Endothelial cell of umbilical vein (primary cell): ENCODE data around the gene PTPRD. TPM values are rescaled to one million over a fixed set of nuclear protein-coding genes. Genes with fewer than 3 reads are reported as not detected.

Source experiments
- BruUV-seq: library from RNA; stranded (reverse); fragments of 400-500 nt; replicated peaks from 2 replicates; lab custom pipeline; 2021; lab: Mats Ljungman, UMichigan
- CTCF ChIA-PET: fragments of 300-600, 350-600 bp; sonication (Branson Sonifier 250); formaldehyde crosslinking; loops from one replicate; lab custom pipeline; 2021; ENCODE audit warnings: antibody characterized with exemption, inconsistent platforms; lab: Charles Lee
- POLR2A ChIA-PET: fragments of 300-600, 350-600 bp; sonication (Branson Sonifier 250); formaldehyde crosslinking; loops from one replicate; lab custom pipeline; 2021; ENCODE audit warnings: antibody characterized with exemption, inconsistent platforms; lab: Charles Lee
- DNase-seq: peaks from one replicate; pipeline ENCODE4 v3.0.0-alpha.2; 2011; ENCODE audit warnings: low read depth, low spot score
- FAIRE-seq: peaks from 2 replicates; lab custom pipeline; 2011; peaks lifted over from hg19 to GRCh38; lab: Jason Lieb, UNC
- H2AFZ ChIP-seq: 2 replicates; pipeline ENCODE4 v1.6.0; 2012; ENCODE audit warnings: low read depth, low read length, control low read depth, inconsistent platforms
- H3K27ac ChIP-seq: 2 replicates; pipeline ENCODE4 v1.5.1; 2011; ENCODE audit warnings: low read depth, mild to moderate bottlenecking, control low read depth, low read length, moderate library complexity; ENCODE audit not compliant: insufficient read depth
- H3K27me3 ChIP-seq, 2 experiments: 2 replicates each; pipeline versions ENCODE4 v1.6.0 to v1.6.1; 2011; ENCODE audit warnings: low read length in 2 of 2, mixed read lengths in 1 of 2; ENCODE audit not compliant: control insufficient read depth in 2 of 2, insufficient read depth in 2 of 2
- H3K36me3 ChIP-seq, 2 experiments: 2 replicates in 1 of 2; 3 replicates in 1 of 2; pipeline ENCODE4 v1.5.1; 2011; ENCODE audit warnings: low read length in 2 of 2, mild to moderate bottlenecking in 1 of 2, moderate library complexity in 1 of 2; ENCODE audit not compliant: control insufficient read depth in 2 of 2, insufficient read depth in 2 of 2; ENCODE audit errors: extremely low read depth in 1 of 2
- H3K4me1 ChIP-seq: 3 replicates; pipeline ENCODE4 v1.5.1; 2011; ENCODE audit warnings: mild to moderate bottlenecking, low read length; ENCODE audit not compliant: control insufficient read depth, insufficient read depth; ENCODE audit errors: extremely low read depth
- H3K4me2 ChIP-seq: 2 replicates; pipeline ENCODE4 v1.6.1; 2011; ENCODE audit warnings: low read length, control low read depth, mixed read lengths; ENCODE audit not compliant: insufficient read depth
- H3K4me3 ChIP-seq, 3 experiments: fragments of 200-600 bp in 1 of 3; sonication (generic), shearing (Covaris generic) in 1 of 3; replicated peaks in 1 of 3; 2 replicates each; pipeline ENCODE4 v1.5.1; 2011 to 2016; ENCODE audit warnings: control low read depth in 3 of 3, low read length in 3 of 3, mild to moderate bottlenecking in 2 of 3, inconsistent platforms in 1 of 3, low read depth in 1 of 3, moderate library complexity in 1 of 3; ENCODE audit not compliant: insufficient read depth in 1 of 3
- H3K79me2 ChIP-seq: 2 replicates; pipeline ENCODE4 v1.6.0; 2012; ENCODE audit warnings: low read length, inconsistent platforms; ENCODE audit not compliant: control insufficient read depth, insufficient read depth
- H3K9ac ChIP-seq: replicated peaks from 2 replicates; pipeline ENCODE3; 2011; ENCODE audit warnings: low read length, control low read depth; ENCODE audit not compliant: insufficient read depth; ENCODE audit errors: extremely low read depth
- H3K9me1 ChIP-seq: replicated peaks from 3 replicates; pipeline ENCODE4 v1.6.0; 2011; ENCODE audit warnings: mild to moderate bottlenecking, low read length; ENCODE audit not compliant: control insufficient read depth, insufficient read depth; ENCODE audit errors: extremely low read depth
- H3K9me3 ChIP-seq: replicated peaks from 2 replicates; pipeline ENCODE4 v1.5.1; 2012; ENCODE audit warnings: low read length, inconsistent platforms; ENCODE audit not compliant: control insufficient read depth, insufficient read depth
- H4K20me1 ChIP-seq: replicated peaks from 2 replicates; pipeline ENCODE3; 2011; ENCODE audit warnings: mild to moderate bottlenecking, low read length; ENCODE audit not compliant: control insufficient read depth, insufficient read depth; ENCODE audit errors: extremely low read depth
- EZH2 ChIP-seq: IDR thresholded peaks from 2 replicates; pipeline ENCODE4 v1.6.1; 2012; ENCODE audit warnings: borderline replicate concordance, low read depth, mild to moderate bottlenecking, moderate library complexity, low read length, inconsistent platforms; ENCODE audit not compliant: severe bottlenecking
- FOS ChIP-seq: IDR thresholded peaks from 2 replicates; pipeline ENCODE4 v1.6.1; 2011; ENCODE audit warnings: mild to moderate bottlenecking, low read length, moderate library complexity, borderline replicate concordance; ENCODE audit not compliant: insufficient read depth
- GATA2 ChIP-seq: IDR thresholded peaks from 2 replicates; pipeline ENCODE4 v1.7.0; 2011; ENCODE audit warnings: low read depth, mild to moderate bottlenecking, moderate library complexity, mixed read lengths, low read length; ENCODE audit not compliant: insufficient read length, insufficient read depth
- JUN ChIP-seq: IDR thresholded peaks from 2 replicates; pipeline ENCODE4 v1.6.1; 2011; ENCODE audit warnings: borderline replicate concordance, low read depth; ENCODE audit not compliant: insufficient read length, insufficient read depth
- MAX ChIP-seq: IDR thresholded peaks from 2 replicates; pipeline ENCODE4 v1.6.1; 2011; ENCODE audit not compliant: insufficient read depth, insufficient read length
- MYC ChIP-seq: IDR thresholded peaks from one replicate; pipeline ENCODE4 v1.6.1; 2011; ENCODE audit warnings: mild to moderate bottlenecking, low read depth, low read length
- POLR2A ChIP-seq: IDR thresholded peaks from 2 replicates; pipeline ENCODE4 v1.6.1; 2012; ENCODE audit warnings: low read depth, mild to moderate bottlenecking, control low read depth, low read length
- POLR2AphosphoS5 ChIP-seq: IDR thresholded peaks from 2 replicates; pipeline ENCODE4 v1.6.1; 2012; ENCODE audit warnings: low read depth, mild to moderate bottlenecking, control low read depth, low read length, moderate library complexity; ENCODE audit not compliant: insufficient read depth
- dilution Hi-C: fragments of 300-500 bp; cut with MboI; formaldehyde crosslinking; loops from one replicate; pipeline ENCODE4 v1.15.0; 2019; ENCODE audit warnings: low sequenced_read_pairs; ENCODE audit not compliant: extremely low pct_ligation_motif_present
- intact Hi-C: fragments of 100-400 bp; cut with micrococcal nuclease; formaldehyde crosslinking; loops from one replicate; pipeline ENCODE4 v1.10.0; 2022
- polyA plus RNA-seq, 4 experiments: library from polyadenylated mRNA; depleted of rRNA in 3 of 4; stranded (reverse) in 3 of 4; unstranded in 1 of 4; fragments of >200 nt; gene quantifications; 2 replicates each; pipeline versions ENCODE4 v1.2.1 to v1.2.3, GENCODE V29; 2011 to 2012; ENCODE audit warnings: missing spikeins in 1 of 4
- total RNA-seq: library from RNA; stranded (reverse); gene quantifications from 2 replicates; pipeline ENCODE4 v1.2.3, GENCODE V29; 2021
- TF ChIP-seq, protein P1 (sequence below), 2 donors: IDR thresholded peaks; 1 replicate in 1 of 2; 2 replicates in 1 of 2; pipeline ENCODE4 v1.5.1; 2011; ENCODE audit warnings: low read length in 2 of 2, mild to moderate bottlenecking in 2 of 2, moderate library complexity in 2 of 2, control low read depth in 1 of 2, inconsistent platforms in 1 of 2, low read depth in 1 of 2; ENCODE audit not compliant: insufficient read depth in 1 of 2; ENCODE audit errors: extremely low read depth in 1 of 2

PTPRD gene
- total and polyA plus RNA-seq, 2 donors (not counting 3 experiments of a cell fraction or from before 2014, with no cell fraction given), result 5.5 to 5.7 TPM

GRCh38 chr9:10015755-10016154 is 597.0 kb downstream of the PTPRD start:
- CTCF ChIA-PET, result no interaction called here
- BruUV-seq, result no TSS peak
- H3K4me3 ChIP-seq, result no peak overlapping the region
- intact Hi-C loops, result no loop called here
- no peak overlapping the region for H2AFZ ChIP-seq
- no peaks in the 10 kb centered on the region for H4K20me1 ChIP-seq
- H3K9ac ChIP-seq, result no peak overlapping the region
- no peak overlapping the region for H3K4me2 ChIP-seq
- no peak overlapping the region for H3K27ac ChIP-seq
- no peaks in the 10 kb centered on the region for H3K79me2 ChIP-seq
- TF ChIP-seq GATA2 (no peak), POLR2A (no peak), MYC (no peak), EZH2 (no peak), FOS (no peak), MAX (no peak), POLR2AphosphoS5 (no peak), JUN (no peak)
- TF ChIP-seq, protein P1, sequence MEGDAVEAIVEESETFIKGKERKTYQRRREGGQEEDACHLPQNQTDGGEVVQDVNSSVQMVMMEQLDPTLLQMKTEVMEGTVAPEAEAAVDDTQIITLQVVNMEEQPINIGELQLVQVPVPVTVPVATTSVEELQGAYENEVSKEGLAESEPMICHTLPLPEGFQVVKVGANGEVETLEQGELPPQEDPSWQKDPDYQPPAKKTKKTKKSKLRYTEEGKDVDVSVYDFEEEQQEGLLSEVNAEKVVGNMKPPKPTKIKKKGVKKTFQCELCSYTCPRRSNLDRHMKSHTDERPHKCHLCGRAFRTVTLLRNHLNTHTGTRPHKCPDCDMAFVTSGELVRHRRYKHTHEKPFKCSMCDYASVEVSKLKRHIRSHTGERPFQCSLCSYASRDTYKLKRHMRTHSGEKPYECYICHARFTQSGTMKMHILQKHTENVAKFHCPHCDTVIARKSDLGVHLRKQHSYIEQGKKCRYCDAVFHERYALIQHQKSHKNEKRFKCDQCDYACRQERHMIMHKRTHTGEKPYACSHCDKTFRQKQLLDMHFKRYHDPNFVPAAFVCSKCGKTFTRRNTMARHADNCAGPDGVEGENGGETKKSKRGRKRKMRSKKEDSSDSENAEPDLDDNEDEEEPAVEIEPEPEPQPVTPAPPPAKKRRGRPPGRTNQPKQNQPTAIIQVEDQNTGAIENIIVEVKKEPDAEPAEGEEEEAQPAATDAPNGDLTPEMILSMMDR (IDR thresholded peaks at IDR 0.05; ENCODE audit: extremely low read depth in 1 of 2, insufficient read depth in 1 of 2, low read depth in 1 of 2, low read length in 2 of 2), result no peak
- dilution Hi-C loops, result no loop called here
- no peaks in the 10 kb centered on the region for H3K9me3 ChIP-seq
- DNase-seq, result no peak
- FAIRE-seq, result no peak
- POLR2A ChIA-PET, result no interaction called here
- no peaks in the 10 kb centered on the region for H3K4me1 ChIP-seq
- no peaks in the 10 kb centered on the region for H3K9me1 ChIP-seq
- no peaks in the 10 kb centered on the region for H3K36me3 ChIP-seq
- no peaks in the 10 kb centered on the region for H3K27me3 ChIP-seq
